Measurements from ENCODE around the gene UBC.

Gene UBC

DNA sequence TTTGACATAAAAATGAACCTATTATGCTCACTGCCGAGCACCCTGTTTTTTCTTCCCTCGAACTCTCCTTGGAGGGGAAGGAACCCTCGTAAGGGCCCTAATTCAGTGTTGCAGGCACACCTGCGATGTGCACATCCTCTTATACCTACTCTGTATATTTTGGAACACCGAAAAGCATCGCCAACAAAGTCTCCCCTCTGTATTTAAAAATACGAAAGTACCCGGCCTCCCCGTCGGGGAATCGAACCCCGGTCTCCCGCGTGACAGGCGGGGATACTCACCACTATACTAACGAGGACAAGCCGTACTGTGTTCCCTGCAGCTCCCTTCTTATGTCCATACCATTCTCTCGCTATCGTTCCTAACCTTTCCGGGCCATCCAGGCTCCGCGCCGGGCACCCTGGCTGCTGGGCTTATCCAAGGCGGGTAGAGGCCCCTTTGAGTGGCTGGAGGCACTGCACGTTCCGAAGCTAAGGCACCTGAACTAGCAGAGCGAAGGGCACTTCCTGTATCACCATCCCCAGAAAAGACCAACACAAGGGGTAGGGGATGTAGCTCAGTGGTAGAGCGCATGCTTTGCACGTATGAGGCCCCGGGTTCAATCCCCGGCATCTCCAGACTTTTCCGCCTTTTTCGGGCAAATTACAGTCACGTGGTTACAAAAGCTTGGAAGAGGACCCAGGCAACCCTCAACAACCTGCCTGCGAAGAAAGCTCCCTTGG lies 25.1 kb upstream of the UBC start (continued):
- TF ChIP-seq, protein P1, sequence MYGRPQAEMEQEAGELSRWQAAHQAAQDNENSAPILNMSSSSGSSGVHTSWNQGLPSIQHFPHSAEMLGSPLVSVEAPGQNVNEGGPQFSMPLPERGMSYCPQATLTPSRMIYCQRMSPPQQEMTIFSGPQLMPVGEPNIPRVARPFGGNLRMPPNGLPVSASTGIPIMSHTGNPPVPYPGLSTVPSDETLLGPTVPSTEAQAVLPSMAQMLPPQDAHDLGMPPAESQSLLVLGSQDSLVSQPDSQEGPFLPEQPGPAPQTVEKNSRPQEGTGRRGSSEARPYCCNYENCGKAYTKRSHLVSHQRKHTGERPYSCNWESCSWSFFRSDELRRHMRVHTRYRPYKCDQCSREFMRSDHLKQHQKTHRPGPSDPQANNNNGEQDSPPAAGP (tag by site-specific recombination; IDR thresholded peaks at IDR 0.05) = peak; percentile 94
- no peak for TF ChIP-seq ZNF354C (tag by site-specific recombination; IDR thresholded peaks at IDR 0.05; ENCODE audit: borderline replicate concordance, low read depth)
- peak; percentile 91 for TF ChIP-seq GLIS1 (tag by site-specific recombination; IDR thresholded peaks at IDR 0.05)
- TF ChIP-seq ZNF324 (tag by site-specific recombination; IDR thresholded peaks at IDR 0.05) = peak; percentile 96
- no peak; the same call in 1 of the 2 replicates for TF ChIP-seq SCRT2 (tag by site-specific recombination; IDR thresholded peaks at IDR 0.05)
- TF ChIP-seq ZNF514 (tag by site-specific recombination; IDR thresholded peaks at IDR 0.05) = no peak
- TF ChIP-seq, protein P2, sequence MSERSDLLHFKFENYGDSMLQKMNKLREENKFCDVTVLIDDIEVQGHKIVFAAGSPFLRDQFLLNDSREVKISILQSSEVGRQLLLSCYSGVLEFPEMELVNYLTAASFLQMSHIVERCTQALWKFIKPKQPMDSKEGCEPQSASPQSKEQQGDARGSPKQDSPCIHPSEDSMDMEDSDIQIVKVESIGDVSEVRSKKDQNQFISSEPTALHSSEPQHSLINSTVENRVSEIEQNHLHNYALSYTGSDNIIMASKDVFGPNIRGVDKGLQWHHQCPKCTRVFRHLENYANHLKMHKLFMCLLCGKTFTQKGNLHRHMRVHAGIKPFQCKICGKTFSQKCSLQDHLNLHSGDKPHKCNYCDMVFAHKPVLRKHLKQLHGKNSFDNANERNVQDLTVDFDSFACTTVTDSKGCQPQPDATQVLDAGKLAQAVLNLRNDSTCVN (tag by site-specific recombination; optimal IDR thresholded peaks at IDR 0.05) = peak; percentile 36
- peak; percentile 76 for TF ChIP-seq ZNF843 (tag by site-specific recombination; IDR thresholded peaks at IDR 0.05)
- no peak for TF ChIP-seq GFI1B (tag by site-specific recombination; IDR thresholded peaks at IDR 0.05)
- TF ChIP-seq ZNF548 (tag by site-specific recombination; IDR thresholded peaks at IDR 0.05) = peak; percentile 49; the same call in 1 of the 2 replicates
- no peak for TF ChIP-seq ZNF433 (tag by site-specific recombination; IDR thresholded peaks at IDR 0.05; ENCODE audit: low read depth)
- 0 out of 2 replicates have a peak, but pooled peaks have one; percentile 17 for TF ChIP-seq ZNF626 (tag by site-specific recombination; IDR thresholded peaks at IDR 0.05)
- TF ChIP-seq, protein P3, sequence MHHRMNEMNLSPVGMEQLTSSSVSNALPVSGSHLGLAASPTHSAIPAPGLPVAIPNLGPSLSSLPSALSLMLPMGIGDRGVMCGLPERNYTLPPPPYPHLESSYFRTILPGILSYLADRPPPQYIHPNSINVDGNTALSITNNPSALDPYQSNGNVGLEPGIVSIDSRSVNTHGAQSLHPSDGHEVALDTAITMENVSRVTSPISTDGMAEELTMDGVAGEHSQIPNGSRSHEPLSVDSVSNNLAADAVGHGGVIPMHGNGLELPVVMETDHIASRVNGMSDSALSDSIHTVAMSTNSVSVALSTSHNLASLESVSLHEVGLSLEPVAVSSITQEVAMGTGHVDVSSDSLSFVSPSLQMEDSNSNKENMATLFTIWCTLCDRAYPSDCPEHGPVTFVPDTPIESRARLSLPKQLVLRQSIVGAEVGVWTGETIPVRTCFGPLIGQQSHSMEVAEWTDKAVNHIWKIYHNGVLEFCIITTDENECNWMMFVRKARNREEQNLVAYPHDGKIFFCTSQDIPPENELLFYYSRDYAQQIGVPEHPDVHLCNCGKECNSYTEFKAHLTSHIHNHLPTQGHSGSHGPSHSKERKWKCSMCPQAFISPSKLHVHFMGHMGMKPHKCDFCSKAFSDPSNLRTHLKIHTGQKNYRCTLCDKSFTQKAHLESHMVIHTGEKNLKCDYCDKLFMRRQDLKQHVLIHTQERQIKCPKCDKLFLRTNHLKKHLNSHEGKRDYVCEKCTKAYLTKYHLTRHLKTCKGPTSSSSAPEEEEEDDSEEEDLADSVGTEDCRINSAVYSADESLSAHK (tag by site-specific recombination; IDR thresholded peaks at IDR 0.05) = no peak
- peak; percentile 84 for TF ChIP-seq ZNF10 (tag by site-specific recombination; IDR thresholded peaks at IDR 0.05)
- no peak for TF ChIP-seq ZNF175 (tag by site-specific recombination; IDR thresholded peaks at IDR 0.05)
- no peak for TF ChIP-seq ZNF830 (tag by site-specific recombination; IDR thresholded peaks at IDR 0.05; ENCODE audit: low read depth)
- TF ChIP-seq GLI2 (tag by site-specific recombination; IDR thresholded peaks at IDR 0.05; ENCODE audit: borderline replicate concordance, low read depth) = no peak; the same call in 1 of the 2 replicates
- peak; percentile 39 for TF ChIP-seq ZSCAN23 (tag by site-specific recombination; IDR thresholded peaks at IDR 0.05)
- no peak for TF ChIP-seq ZNF248 (tag by site-specific recombination; IDR thresholded peaks at IDR 0.05)
- peak; percentile 79 for TF ChIP-seq ZNF510 (tag by site-specific recombination; IDR thresholded peaks at IDR 0.05; ENCODE audit: insufficient replicate concordance)
- TF ChIP-seq, protein P4, sequence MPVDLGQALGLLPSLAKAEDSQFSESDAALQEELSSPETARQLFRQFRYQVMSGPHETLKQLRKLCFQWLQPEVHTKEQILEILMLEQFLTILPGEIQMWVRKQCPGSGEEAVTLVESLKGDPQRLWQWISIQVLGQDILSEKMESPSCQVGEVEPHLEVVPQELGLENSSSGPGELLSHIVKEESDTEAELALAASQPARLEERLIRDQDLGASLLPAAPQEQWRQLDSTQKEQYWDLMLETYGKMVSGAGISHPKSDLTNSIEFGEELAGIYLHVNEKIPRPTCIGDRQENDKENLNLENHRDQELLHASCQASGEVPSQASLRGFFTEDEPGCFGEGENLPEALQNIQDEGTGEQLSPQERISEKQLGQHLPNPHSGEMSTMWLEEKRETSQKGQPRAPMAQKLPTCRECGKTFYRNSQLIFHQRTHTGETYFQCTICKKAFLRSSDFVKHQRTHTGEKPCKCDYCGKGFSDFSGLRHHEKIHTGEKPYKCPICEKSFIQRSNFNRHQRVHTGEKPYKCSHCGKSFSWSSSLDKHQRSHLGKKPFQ (tag by site-specific recombination; IDR thresholded peaks at IDR 0.05) = peak; percentile 9; the same call in 1 of the 2 replicates
- TF ChIP-seq, protein P5, sequence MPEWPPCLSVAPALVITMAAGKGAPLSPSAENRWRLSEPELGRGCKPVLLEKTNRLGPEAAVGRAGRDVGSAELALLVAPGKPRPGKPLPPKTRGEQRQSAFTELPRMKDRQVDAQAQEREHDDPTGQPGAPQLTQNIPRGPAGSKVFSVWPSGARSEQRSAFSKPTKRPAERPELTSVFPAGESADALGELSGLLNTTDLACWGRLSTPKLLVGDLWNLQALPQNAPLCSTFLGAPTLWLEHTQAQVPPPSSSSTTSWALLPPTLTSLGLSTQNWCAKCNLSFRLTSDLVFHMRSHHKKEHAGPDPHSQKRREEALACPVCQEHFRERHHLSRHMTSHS (tag by site-specific recombination; IDR thresholded peaks at IDR 0.05) = no peak
- no peak for TF ChIP-seq ZSCAN16 (tag by site-specific recombination; IDR thresholded peaks at IDR 0.05)
- no peak for TF ChIP-seq ZNF157 (tag by site-specific recombination; IDR thresholded peaks at IDR 0.05)
- peak; percentile 73; the same call in 1 of the 2 replicates for TF ChIP-seq PATZ1 (tag by site-specific recombination; IDR thresholded peaks at IDR 0.05)
- no peak; the same call in 1 of the 2 replicates for TF ChIP-seq ZNF121 (tag by site-specific recombination; IDR thresholded peaks at IDR 0.05)
- TF ChIP-seq ZNF660 (tag by site-specific recombination; IDR thresholded peaks at IDR 0.05) = peak; percentile 82; the same call in 1 of the 2 replicates
- TF ChIP-seq, protein P6, sequence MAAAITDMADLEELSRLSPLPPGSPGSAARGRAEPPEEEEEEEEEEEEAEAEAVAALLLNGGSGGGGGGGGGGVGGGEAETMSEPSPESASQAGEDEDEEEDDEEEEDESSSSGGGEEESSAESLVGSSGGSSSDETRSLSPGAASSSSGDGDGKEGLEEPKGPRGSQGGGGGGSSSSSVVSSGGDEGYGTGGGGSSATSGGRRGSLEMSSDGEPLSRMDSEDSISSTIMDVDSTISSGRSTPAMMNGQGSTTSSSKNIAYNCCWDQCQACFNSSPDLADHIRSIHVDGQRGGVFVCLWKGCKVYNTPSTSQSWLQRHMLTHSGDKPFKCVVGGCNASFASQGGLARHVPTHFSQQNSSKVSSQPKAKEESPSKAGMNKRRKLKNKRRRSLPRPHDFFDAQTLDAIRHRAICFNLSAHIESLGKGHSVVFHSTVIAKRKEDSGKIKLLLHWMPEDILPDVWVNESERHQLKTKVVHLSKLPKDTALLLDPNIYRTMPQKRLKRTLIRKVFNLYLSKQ (tag by site-specific recombination; IDR thresholded peaks at IDR 0.05; ENCODE audit: borderline replicate concordance) = 0 out of 2 replicates have a peak, but pooled peaks have one; percentile 5
- no peak; the same call in none of the 2 replicates for TF ChIP-seq KLF10 (tag by site-specific recombination; IDR thresholded peaks at IDR 0.05)

Measured in HEK293 (cell line).